Measurements from ENCODE around the gene VPS16.

DNA sequence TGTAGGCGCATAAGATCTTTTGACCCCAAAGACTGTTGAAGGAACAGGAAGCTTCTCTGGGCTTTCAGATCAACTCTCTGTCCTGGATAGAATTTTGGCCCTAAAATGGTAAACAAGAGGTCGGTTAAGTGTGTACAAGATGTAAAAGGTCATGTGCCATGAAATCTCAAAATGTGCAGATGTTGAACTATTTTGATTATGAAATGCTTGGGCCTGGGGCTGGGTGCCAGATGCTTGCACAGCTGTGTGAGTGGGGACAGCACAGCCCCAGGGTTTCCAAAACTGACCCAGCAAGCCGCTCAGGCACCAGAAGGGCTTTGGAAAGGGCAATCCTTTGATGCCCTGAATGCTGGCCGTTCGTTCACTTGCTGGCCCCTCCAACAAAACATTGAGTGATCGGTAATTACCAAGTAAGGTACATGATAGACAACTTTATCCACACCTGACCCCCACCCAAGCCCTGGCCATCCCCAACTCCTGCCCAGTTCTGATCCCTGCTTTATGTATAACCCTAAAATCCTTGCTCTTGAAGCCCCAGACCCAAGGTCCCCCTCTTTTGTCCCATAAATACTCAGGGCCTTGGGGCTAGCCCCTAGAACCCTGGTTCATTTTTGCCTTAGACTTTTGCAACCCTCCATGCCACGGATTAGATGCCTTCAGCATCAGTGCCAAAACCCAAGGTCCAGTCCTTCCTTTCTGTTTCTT lies 22.5 kb upstream of the VPS16 start:
- TF ChIP-seq, protein P1, sequence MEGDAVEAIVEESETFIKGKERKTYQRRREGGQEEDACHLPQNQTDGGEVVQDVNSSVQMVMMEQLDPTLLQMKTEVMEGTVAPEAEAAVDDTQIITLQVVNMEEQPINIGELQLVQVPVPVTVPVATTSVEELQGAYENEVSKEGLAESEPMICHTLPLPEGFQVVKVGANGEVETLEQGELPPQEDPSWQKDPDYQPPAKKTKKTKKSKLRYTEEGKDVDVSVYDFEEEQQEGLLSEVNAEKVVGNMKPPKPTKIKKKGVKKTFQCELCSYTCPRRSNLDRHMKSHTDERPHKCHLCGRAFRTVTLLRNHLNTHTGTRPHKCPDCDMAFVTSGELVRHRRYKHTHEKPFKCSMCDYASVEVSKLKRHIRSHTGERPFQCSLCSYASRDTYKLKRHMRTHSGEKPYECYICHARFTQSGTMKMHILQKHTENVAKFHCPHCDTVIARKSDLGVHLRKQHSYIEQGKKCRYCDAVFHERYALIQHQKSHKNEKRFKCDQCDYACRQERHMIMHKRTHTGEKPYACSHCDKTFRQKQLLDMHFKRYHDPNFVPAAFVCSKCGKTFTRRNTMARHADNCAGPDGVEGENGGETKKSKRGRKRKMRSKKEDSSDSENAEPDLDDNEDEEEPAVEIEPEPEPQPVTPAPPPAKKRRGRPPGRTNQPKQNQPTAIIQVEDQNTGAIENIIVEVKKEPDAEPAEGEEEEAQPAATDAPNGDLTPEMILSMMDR (IDR thresholded peaks at IDR 0.05), result no peak
- TF ChIP-seq ZFX (IDR thresholded peaks at IDR 0.05; ENCODE audit: borderline replicate concordance), result no peak
